Skeletal muscle tissue (tissue), 4 donors: ENCODE results near the gene PIGH. TPM values are rescaled to one million over a fixed set of nuclear protein-coding genes. Genes with fewer than 3 reads are reported as not detected.

ENCODE experiments used
- H3K27ac ChIP-seq: one replicate; pipeline ENCODE4 v1.7.0; 2013; ENCODE audit warnings: mild to moderate bottlenecking, low read depth, low read length, inconsistent platforms
- H3K27me3 ChIP-seq, 3 donors: one replicate each; pipeline ENCODE4 v1.7.0; 2013; ENCODE audit warnings: low read length in 3 of 3; ENCODE audit not compliant: control insufficient read depth in 3 of 3, insufficient read depth in 3 of 3
- H3K36me3 ChIP-seq, 3 donors: one replicate each; pipeline ENCODE4 v1.7.0; 2013; ENCODE audit warnings: low read length in 3 of 3; ENCODE audit not compliant: control insufficient read depth in 3 of 3, insufficient read depth in 3 of 3
- H3K4me1 ChIP-seq, 3 donors: one replicate each; pipeline ENCODE4 v1.7.0; 2013; ENCODE audit warnings: low read length in 3 of 3, mild to moderate bottlenecking in 3 of 3; ENCODE audit not compliant: control insufficient read depth in 3 of 3, insufficient read depth in 3 of 3
- H3K4me3 ChIP-seq, 3 donors: one replicate each; pipeline ENCODE4 v1.7.0; 2013; ENCODE audit warnings: low read length in 3 of 3
- H3K9ac ChIP-seq, 3 donors: one replicate each; pipeline ENCODE4 v1.7.0; 2013; ENCODE audit warnings: low read length in 3 of 3, mild to moderate bottlenecking in 3 of 3, moderate library complexity in 2 of 3, low read depth in 1 of 3
- H3K9me3 ChIP-seq, 3 donors: one replicate each; pipeline ENCODE4 v1.7.0; 2013; ENCODE audit warnings: low read length in 3 of 3; ENCODE audit not compliant: control insufficient read depth in 3 of 3
- total RNA-seq: library from RNA; depleted of rRNA; stranded (reverse); fragments of >200 nt; gene quantifications from one replicate; pipeline ENCODE4 v1.2.3, GENCODE V29; 2014
- donor health status: Osteomylitis.

The PIGH gene
- total RNA-seq, 1 donor from 2014 or later, result 18.3 TPM

GRCh38 chr14:67577181-67577808 is 22.8 kb downstream of the PIGH start:
- Histone ChIP-seq H3K27ac (no peak overlapping the region), H3K27me3 (no peaks in the 10 kb centered on the region), H3K36me3 (peaks cover 0 to 14% (median 4%) of the 10 kb centered on the region in 3 donors), H3K4me3 (no peak overlapping the region), H3K9me3 (no peaks in the 10 kb centered on the region), H3K4me1 (no peaks in the 10 kb centered on the region), H3K9ac (no peak overlapping the region)

GRCh38 chr14:67576216-67576955 is 23.7 kb downstream of the PIGH start:
- H3K9me3 ChIP-seq, result no peaks in the 10 kb centered on the region
- H3K27me3 ChIP-seq, result peaks cover 0 to under 1% (median 0%) of the 10 kb centered on the region in 3 donors
- no peaks in the 10 kb centered on the region for H3K4me1 ChIP-seq
- H3K9ac ChIP-seq, result no peak overlapping the region
- H3K36me3 ChIP-seq, result peaks cover 0 to 14% (median 4%) of the 10 kb centered on the region in 3 donors
- no peak overlapping the region for H3K4me3 ChIP-seq
- no peak overlapping the region for H3K27ac ChIP-seq

DNA sequence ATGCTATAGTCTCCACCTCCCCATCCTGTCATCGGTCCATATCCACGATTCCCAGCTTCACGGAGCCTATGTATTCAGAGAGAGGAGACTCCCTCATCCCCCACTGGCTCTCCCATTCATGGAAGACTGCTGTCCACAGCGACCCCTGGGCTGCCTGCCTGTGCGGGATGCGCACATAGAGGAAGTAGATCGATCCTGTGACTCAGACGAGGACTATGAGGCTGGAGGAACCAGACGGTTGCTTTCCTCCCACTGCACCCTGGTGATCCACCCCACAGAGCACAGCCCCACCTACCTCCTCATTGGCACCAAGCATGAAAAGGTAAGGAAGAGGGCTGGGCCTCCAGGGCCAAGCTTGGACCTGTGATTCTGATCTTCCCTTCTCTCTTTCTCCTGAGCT is 24.4 kb downstream of the PIGH start:
- Histone ChIP-seq H3K9me3 (no peaks in the 10 kb centered on the region), H3K4me3 (no peak overlapping the region), H3K9ac (no peak overlapping the region), H3K36me3 (peaks cover 0 to 12% (median 2%) of the 10 kb centered on the region in 3 donors), H3K27me3 (peaks cover 0 to 2% (median 0%) of the 10 kb centered on the region in 3 donors), H3K27ac (no peak overlapping the region), H3K4me1 (no peaks in the 10 kb centered on the region)

DNA sequence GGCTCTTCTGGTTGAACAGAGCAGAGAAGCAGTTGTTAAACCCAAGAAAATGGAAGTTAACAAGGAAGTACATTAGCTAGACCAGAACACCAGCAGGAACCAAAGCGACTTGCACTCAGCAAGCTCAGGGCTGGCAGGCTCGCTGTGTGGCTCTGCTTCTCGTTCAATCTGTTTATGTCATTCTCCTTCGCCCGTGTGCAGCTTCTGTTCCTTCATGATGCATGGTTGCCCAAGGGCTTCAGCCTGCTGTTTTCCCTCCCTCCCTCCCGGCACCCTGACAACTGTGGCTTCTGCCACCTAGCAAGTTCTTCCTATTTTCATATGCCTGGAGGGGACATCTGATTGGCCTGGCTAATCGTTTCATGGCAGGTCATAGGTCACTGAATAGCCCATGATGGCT is 25.3 kb downstream of the PIGH start:
- Histone ChIP-seq H3K27ac (no peak overlapping the region), H3K27me3 (peaks cover 0 to 2% (median 0%) of the 10 kb centered on the region in 3 donors), H3K4me1 (no peaks in the 10 kb centered on the region)

GRCh38 chr14:67574156-67574555 is 25.9 kb downstream of the PIGH start:
- Histone ChIP-seq H3K36me3 (peaks cover 0 to 8% (median 2%) of the 10 kb centered on the region in 3 donors), H3K27me3 (peaks cover 0 to 2% (median 0%) of the 10 kb centered on the region in 3 donors), H3K4me1 (no peaks in the 10 kb centered on the region), H3K27ac (no peak overlapping the region), H3K9ac (no peak overlapping the region), H3K4me3 (no peak overlapping the region), H3K9me3 (no peaks in the 10 kb centered on the region)

More for the DNA sequence above, 25.3 kb downstream of the PIGH start:
- H3K9ac ChIP-seq, result no peak overlapping the region
- no peak overlapping the region for H3K4me3 ChIP-seq
- no peaks in the 10 kb centered on the region for H3K9me3 ChIP-seq
- peaks cover 0 to 10% (median 2%) of the 10 kb centered on the region in 3 donors for H3K36me3 ChIP-seq

DNA sequence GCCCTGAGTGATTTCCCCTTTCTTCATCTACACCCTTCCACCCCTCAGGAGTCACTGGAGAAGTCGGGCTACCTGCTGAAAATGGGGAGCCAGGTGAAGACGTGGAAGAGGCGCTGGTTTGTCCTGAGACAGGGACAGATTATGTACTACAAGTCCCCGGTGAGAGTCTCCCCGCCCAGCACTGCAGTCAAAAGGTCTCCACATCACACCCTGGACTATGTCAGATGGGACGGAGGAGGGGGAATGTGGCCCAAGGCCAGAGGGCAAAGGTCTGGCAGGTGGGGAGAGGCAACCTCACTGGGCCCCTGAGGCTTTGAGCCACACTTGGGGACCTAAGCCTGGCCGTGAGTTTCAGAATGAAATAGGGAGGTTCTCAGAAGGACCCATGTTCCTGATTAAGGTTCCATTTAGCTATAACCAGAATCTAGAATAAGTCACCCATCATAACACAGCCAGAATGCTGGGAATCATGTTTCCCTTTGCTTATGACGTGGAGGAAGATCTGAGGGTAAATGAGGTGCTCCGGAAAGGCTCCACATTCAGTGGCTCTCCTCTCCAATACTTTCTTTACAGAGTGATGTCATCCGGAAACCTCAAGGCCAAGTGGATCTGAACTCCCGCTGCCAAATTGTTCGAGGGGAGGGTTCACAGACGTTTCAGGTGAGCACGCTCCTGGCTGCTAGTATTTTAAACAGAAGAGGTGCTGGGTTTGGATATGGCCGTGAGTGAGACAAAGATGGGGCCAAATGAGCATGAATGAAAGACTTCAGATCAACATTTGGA is 26.6 kb downstream of the PIGH start:
- peaks cover 0 to 3% (median 1%) of the 10 kb centered on the region in 3 donors for H3K36me3 ChIP-seq
- H3K4me1 ChIP-seq, result no peaks in the 10 kb centered on the region
- H3K9ac ChIP-seq, result no peak overlapping the region
- H3K27me3 ChIP-seq, result peaks cover 0 to 2% (median 0%) of the 10 kb centered on the region in 3 donors
- no peak overlapping the region for H3K27ac ChIP-seq
- H3K9me3 ChIP-seq, result no peaks in the 10 kb centered on the region
- H3K4me3 ChIP-seq, result no peak overlapping the region

GRCh38 chr14:67572608-67573007 is 27.5 kb downstream of the PIGH start:
- Histone ChIP-seq H3K27me3 (peaks cover 0 to 2% (median 0%) of the 10 kb centered on the region in 3 donors), H3K9ac (no peak overlapping the region), H3K4me3 (no peak overlapping the region), H3K36me3 (no peaks in the 10 kb centered on the region), H3K27ac (no peak overlapping the region), H3K9me3 (no peaks in the 10 kb centered on the region), H3K4me1 (peaks cover 0 to under 1% (median 0%) of the 10 kb centered on the region in 3 donors)

GRCh38 chr14:67571991-67572323 is 28.1 kb downstream of the PIGH start:
- Histone ChIP-seq H3K9ac (no peak overlapping the region), H3K27me3 (peaks cover 0 to 2% (median 0%) of the 10 kb centered on the region in 3 donors), H3K9me3 (no peaks in the 10 kb centered on the region), H3K4me1 (peaks cover 2 to 7% (median 2%) of the 10 kb centered on the region in 3 donors), H3K36me3 (no peaks in the 10 kb centered on the region), H3K4me3 (no peak overlapping the region), H3K27ac (no peak overlapping the region)

DNA sequence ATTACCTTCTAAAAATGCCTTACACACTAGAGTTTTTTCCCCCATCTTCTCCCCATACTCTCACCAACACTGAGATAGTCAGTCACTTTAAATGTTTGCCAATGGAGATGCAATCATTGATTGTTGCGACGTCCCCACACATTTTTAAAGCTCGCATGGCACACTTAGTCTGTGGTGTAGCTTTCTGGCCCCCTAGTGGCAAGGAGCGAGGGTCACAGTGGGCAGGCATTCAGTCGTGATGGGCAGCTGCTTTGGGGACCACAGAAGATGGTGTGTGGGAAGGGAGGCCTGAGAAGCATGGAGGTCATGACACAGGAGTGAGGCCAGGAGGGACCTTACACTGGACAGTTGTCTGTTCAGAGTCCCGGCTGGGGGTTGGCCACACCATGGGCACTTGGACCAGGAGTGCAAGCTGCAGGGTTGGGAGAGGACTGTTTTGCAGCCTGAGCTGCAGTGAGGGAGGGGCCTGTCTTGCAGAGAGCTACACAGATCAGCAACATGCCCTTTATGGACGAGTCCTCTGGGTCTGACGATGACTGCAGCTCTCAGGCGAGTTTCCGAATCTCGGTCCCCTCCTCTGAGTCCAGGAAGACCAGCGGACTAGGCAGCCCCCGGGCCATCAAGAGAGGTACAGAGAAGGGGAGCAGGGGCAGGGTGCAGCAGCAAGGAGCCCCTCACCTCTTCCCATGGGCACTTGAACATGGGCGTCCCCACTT is 28.6 kb downstream of the PIGH start:
- H3K9ac ChIP-seq, result no peak overlapping the region
- H3K27me3 ChIP-seq, result peaks cover 0 to 2% (median 0%) of the 10 kb centered on the region in 3 donors
- H3K27ac ChIP-seq, result no peak overlapping the region

More for the DNA sequence above, 28.6 kb downstream of the PIGH start:
- H3K4me1 ChIP-seq, result peaks cover 4 to 13% (median 7%) of the 10 kb centered on the region in 3 donors
- no peak overlapping the region for H3K4me3 ChIP-seq
- no peaks in the 10 kb centered on the region for H3K9me3 ChIP-seq
- H3K36me3 ChIP-seq, result no peaks in the 10 kb centered on the region
